HEK293T (cell line): Measurements from ENCODE around the gene KIF4A.

ENCODE experiments used
- ARNT ChIP-seq: fragments of 450-650 bp; IDR thresholded peaks from 2 replicates; pipeline ENCODE4 v1.6.1; 2017; ENCODE audit warnings: mild to moderate bottlenecking
- ELF4 ChIP-seq: fragments of 450-650 bp; IDR thresholded peaks from 2 replicates; pipeline ENCODE4 v1.6.1; 2017; ENCODE audit warnings: antibody characterized with exemption
- FOXA1 ChIP-seq: fragments of 450-650 bp; IDR thresholded peaks from 2 replicates; pipeline ENCODE4 v1.6.1; 2016; ENCODE audit warnings: mild to moderate bottlenecking
- FOXK2 ChIP-seq: fragments of 450-650 bp; IDR thresholded peaks from 2 replicates; pipeline ENCODE4 v1.6.1; 2016; ENCODE audit warnings: mild to moderate bottlenecking
- L3MBTL2 ChIP-seq: fragments of 450-650 bp; conservative IDR thresholded peaks from 2 replicates; pipeline ENCODE4 v1.6.1; 2016; ENCODE audit warnings: mild to moderate bottlenecking
- SP1 ChIP-seq: fragments of 450-650 bp; IDR thresholded peaks from 2 replicates; pipeline ENCODE4 v1.6.1; 2017
- ZNF384 ChIP-seq: fragments of 450-650 bp; IDR thresholded peaks from 2 replicates; pipeline ENCODE4 v1.6.1; 2016
- TF ChIP-seq, protein P1 (sequence below): fragments of 450-650 bp; IDR thresholded peaks from 2 replicates; pipeline ENCODE4 v1.6.1; 2016

GRCh38 chrX:70338290-70338689, 48.4 kb downstream of the KIF4A start:
- TF ChIP-seq, protein P1, sequence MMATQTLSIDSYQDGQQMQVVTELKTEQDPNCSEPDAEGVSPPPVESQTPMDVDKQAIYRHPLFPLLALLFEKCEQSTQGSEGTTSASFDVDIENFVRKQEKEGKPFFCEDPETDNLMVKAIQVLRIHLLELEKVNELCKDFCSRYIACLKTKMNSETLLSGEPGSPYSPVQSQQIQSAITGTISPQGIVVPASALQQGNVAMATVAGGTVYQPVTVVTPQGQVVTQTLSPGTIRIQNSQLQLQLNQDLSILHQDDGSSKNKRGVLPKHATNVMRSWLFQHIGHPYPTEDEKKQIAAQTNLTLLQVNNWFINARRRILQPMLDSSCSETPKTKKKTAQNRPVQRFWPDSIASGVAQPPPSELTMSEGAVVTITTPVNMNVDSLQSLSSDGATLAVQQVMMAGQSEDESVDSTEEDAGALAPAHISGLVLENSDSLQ: no peak
- TF ChIP-seq FOXK2 (no peak), ELF4 (no peak), ZNF384 (no peak), ARNT (no peak), SP1 (no peak), L3MBTL2 (no peak), FOXA1 (no peak)
